ENCODE measurements around the gene EFNB3.

DNA sequence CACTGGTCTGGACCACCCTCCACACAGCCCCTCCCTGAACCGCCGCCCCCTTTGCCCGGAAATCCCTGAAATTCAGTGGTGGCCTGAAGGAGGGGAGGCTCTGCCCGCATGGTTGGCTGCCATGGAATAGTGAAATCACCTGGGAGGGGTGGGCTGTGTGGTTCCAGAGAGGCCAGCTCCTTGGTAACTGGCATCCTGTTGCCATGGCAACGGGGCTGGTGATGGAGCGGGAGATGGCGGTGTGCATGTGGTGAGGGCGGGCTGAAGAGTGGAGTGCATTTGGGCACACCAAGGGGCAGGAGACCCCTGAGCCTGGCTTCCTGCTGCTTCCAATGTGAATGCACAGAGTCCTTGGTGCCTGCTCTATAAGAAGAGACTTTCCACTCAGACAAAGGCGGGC lies 2.4 kb downstream of the EFNB3 start:
- TF ChIP-seq POLR2A (IDR thresholded peaks at IDR 0.05) (no peak), POLR2AphosphoS5 (IDR thresholded peaks at IDR 0.05) (no peak)

Measured in suprapubic skin (tissue), 4 donors.